SK-N-SH (cell line): ENCODE data around the gene SIK2. TPM values are rescaled to one million over a fixed set of nuclear protein-coding genes. Genes with fewer than 3 reads are reported as not detected.
A peak's percentile ranks its signal among the peaks of the same experiment; 100 is the strongest.

Experiments
- CTCF ChIA-PET: fragments of 300-600, 350-600 bp; formaldehyde crosslinking; extraction: SDS; loops from one replicate; lab custom pipeline; 2021; lab: Yijun Ruan, JAX
- POLR2A ChIA-PET: fragments of 350-600 bp; sonication (Branson Sonifier 250); formaldehyde crosslinking; extraction: SDS; loops from one replicate; lab custom pipeline; 2020; ENCODE audit warnings: antibody characterized with exemption, inconsistent platforms; lab: Yijun Ruan, JAX
- DNase-seq: peaks from one replicate; pipeline ENCODE4 v3.0.0; 2012
- H2AFZ ChIP-seq: fragments of 200-600 bp; sonication (generic); 2 replicates; pipeline ENCODE4 v1.8.1; 2016; ENCODE audit warnings: antibody characterized with exemption, mild to moderate bottlenecking, low read depth
- H3F3A ChIP-seq: fragments of 200-600 bp; sonication (generic); replicated peaks from 2 replicates; pipeline ENCODE3; 2016; ENCODE audit warnings: antibody characterized with exemption, mild to moderate bottlenecking; ENCODE audit not compliant: insufficient read depth
- H3K27ac ChIP-seq, 2 experiments: fragments of 200-500 bp in 1 of 2; fragments of 200-600 bp in 1 of 2; sonication (Bioruptor generic) in 1 of 2; sonication (generic), shearing (Covaris generic) in 1 of 2; 2 replicates each; pipeline versions ENCODE4 v1.5.1 to v1.6.1; 2014 to 2016; ENCODE audit warnings: low read depth in 2 of 2, inconsistent platforms in 1 of 2, low read length in 1 of 2, mild to moderate bottlenecking in 1 of 2, mixed read lengths in 1 of 2
- H3K27me3 ChIP-seq: fragments of 200-600 bp; sonication (generic), shearing (Covaris generic); 2 replicates; pipeline ENCODE4 v1.6.1; 2016; ENCODE audit warnings: mixed run types; ENCODE audit not compliant: insufficient read depth
- H3K36me3 ChIP-seq, 2 experiments: fragments of 200-500 bp in 1 of 2; fragments of 200-600 bp in 1 of 2; sonication (Bioruptor generic) in 1 of 2; sonication (generic) in 1 of 2; replicated peaks in 1 of 2; 2 replicates each; pipeline versions ENCODE3 to v1.5.1; 2014 to 2016; ENCODE audit warnings: low read length in 1 of 2, mild to moderate bottlenecking in 1 of 2; ENCODE audit not compliant: insufficient read depth in 2 of 2, control insufficient read depth in 1 of 2
- H3K4me1 ChIP-seq, 2 experiments: fragments of 200-500 bp in 1 of 2; fragments of 200-600 bp in 1 of 2; sonication (Bioruptor generic) in 1 of 2; sonication (generic), shearing (Covaris generic) in 1 of 2; 2 replicates each; pipeline versions ENCODE4 v1.5.1 to v1.6.1; 2014 to 2016; ENCODE audit warnings: low read depth in 1 of 2, low read length in 1 of 2, mixed run types in 1 of 2; ENCODE audit not compliant: insufficient read depth in 2 of 2, control insufficient read depth in 1 of 2
- H3K4me2 ChIP-seq: fragments of 200-600 bp; sonication (generic), shearing (Covaris generic); 2 replicates; pipeline ENCODE4 v1.6.1; 2017; ENCODE audit warnings: mixed run types
- H3K4me3 ChIP-seq, 2 experiments: fragments of 200-500 bp in 1 of 2; fragments of 200-600 bp in 1 of 2; sonication (Bioruptor generic) in 1 of 2; sonication (generic), shearing (Covaris generic) in 1 of 2; 2 replicates each; pipeline versions ENCODE4 v1.5.1 to v1.8.1; 2014 to 2016; ENCODE audit warnings: low read depth in 2 of 2, inconsistent platforms in 1 of 2, low read length in 1 of 2, mild to moderate bottlenecking in 1 of 2, mixed read lengths in 1 of 2, moderate library complexity in 1 of 2
- H3K79me2 ChIP-seq: fragments of 200-600 bp; sonication (generic); 2 replicates; pipeline ENCODE4 v1.8.1; 2017; ENCODE audit warnings: mild to moderate bottlenecking; ENCODE audit not compliant: insufficient read depth
- H3K9ac ChIP-seq: fragments of 200-600 bp; sonication (generic); 2 replicates; pipeline ENCODE4 v1.6.1; 2017; ENCODE audit warnings: mixed run types
- H3K9me2 ChIP-seq: fragments of 200-600 bp; sonication (generic); 2 replicates; pipeline ENCODE4 v1.6.1; 2017; ENCODE audit warnings: mixed run types
- H3K9me3 ChIP-seq: fragments of 200-600 bp; sonication (generic); 2 replicates; pipeline ENCODE4 v1.6.1; 2017; ENCODE audit warnings: mixed run types, mild to moderate bottlenecking, moderate library complexity
- H4K20me1 ChIP-seq: fragments of 200-600 bp; sonication (generic); 2 replicates; pipeline ENCODE4 v1.6.1; 2017; ENCODE audit warnings: mild to moderate bottlenecking, mixed run types; ENCODE audit not compliant: insufficient read depth
- EZH2phosphoT487 ChIP-seq: fragments of 200-600 bp; sonication (generic); IDR thresholded peaks from 2 replicates; pipeline ENCODE4 v1.6.1; 2017; ENCODE audit warnings: low read depth, mixed run types, mild to moderate bottlenecking, antibody characterized with exemption, moderate library complexity, borderline replicate concordance
- FOXM1 ChIP-seq: IDR thresholded peaks from 2 replicates; pipeline ENCODE4 v1.4.0; 2012; ENCODE audit warnings: low read depth, mild to moderate bottlenecking
- IRF3 ChIP-seq: fragments of 150-350 bp; IDR thresholded peaks from 2 replicates; pipeline ENCODE4 v1.6.1; 2016; ENCODE audit warnings: mild to moderate bottlenecking, low read depth, low read length
- JUND ChIP-seq: IDR thresholded peaks from 2 replicates; pipeline ENCODE4 v1.4.0; 2012
- MEF2A ChIP-seq: IDR thresholded peaks from 2 replicates; pipeline ENCODE4 v1.4.0; 2012; ENCODE audit warnings: low read depth, borderline replicate concordance
- MXI1 ChIP-seq: IDR thresholded peaks from 2 replicates; pipeline ENCODE4 v1.6.1; 2012; ENCODE audit warnings: mild to moderate bottlenecking, low read depth, low read length, improper control_type of control experiment
- NFIC ChIP-seq: IDR thresholded peaks from 2 replicates; pipeline ENCODE4 v1.4.0; 2012; ENCODE audit warnings: borderline replicate concordance
- POLR2AphosphoS5 ChIP-seq: IDR thresholded peaks from 2 replicates; pipeline ENCODE4 v1.6.1; 2012; ENCODE audit warnings: low read depth, low read length
- REST ChIP-seq: IDR thresholded peaks from 2 replicates; pipeline ENCODE4 v1.6.1; 2012; ENCODE audit warnings: mild to moderate bottlenecking, low read depth, low read length, moderate library complexity
- RXRA ChIP-seq: IDR thresholded peaks from 2 replicates; pipeline ENCODE4 v1.4.0; 2012; ENCODE audit warnings: low read depth, mild to moderate bottlenecking, borderline replicate concordance
- TAF1 ChIP-seq: IDR thresholded peaks from 2 replicates; pipeline ENCODE4 v1.6.1; 2012; ENCODE audit warnings: low read depth, mild to moderate bottlenecking, low read length, moderate library complexity, borderline replicate concordance
- TCF12 ChIP-seq: IDR thresholded peaks from 2 replicates; pipeline ENCODE4 v1.4.0; 2012
- YY1 ChIP-seq: IDR thresholded peaks from 2 replicates; pipeline ENCODE4 v1.4.0; 2012; ENCODE audit warnings: low read depth, mild to moderate bottlenecking
- WGBS: methylation state at CpG from one replicate; pipeline ENCODE4 v1.1.6; 2017; ENCODE audit warnings: low lambda C conversion rate; 5-methylcytosine and 5-hydroxymethylcytosine counted together
- polyA plus RNA-seq, 3 experiments: library from polyadenylated mRNA; depleted of rRNA; stranded (reverse); fragments of >200 nt; gene quantifications; 2 replicates each; pipeline ENCODE4 v1.2.3, GENCODE V29; 2012
- TF ChIP-seq, protein P1 (sequence below): IDR thresholded peaks from 2 replicates; pipeline ENCODE4; 2012

The SIK2 gene
- polyA plus RNA-seq, 1 of the 3 experiments (the other 2 are of a cell fraction) = 8.9 TPM

GRCh38 chr11:111557425-111558111 is 44.7 kb upstream of the SIK2 start (continued):
- TF ChIP-seq YY1 (peak; percentile 29; the same call in 1 of the 2 replicates), TAF1 (no peak), POLR2AphosphoS5 (peak; percentile 98), EZH2phosphoT487 (no peak), NFIC (peak; percentile 89), MEF2A (peak; percentile 86), REST (peak; percentile 72)

DNA sequence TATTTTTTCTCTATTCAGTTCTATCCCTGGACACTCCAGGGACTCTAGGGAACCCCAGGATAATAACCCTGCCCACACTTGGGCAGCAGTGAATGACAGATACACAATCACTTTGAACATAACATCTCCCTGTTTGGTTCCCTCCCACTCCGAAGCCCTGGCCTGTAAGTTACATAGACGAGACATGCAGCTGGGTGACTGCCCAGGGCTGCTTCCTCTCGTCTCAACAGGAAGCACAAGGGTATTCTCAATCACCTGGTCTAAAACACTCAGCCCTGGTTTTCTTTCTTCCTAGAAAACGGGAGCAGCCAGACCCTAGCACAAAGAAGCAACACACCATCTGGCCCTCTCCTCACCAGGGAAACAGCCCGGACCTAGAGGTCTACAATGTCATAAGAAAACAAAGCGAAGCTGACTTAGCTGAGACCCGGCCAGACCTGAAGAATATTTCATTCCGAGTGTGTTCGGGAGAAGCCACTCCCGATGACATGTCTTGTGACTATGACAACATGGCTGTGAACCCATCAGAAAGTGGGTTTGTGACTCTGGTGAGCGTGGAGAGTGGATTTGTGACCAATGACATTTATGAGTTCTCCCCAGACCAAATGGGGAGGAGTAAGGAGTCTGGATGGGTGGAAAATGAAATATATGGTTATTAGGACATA is 42.3 kb upstream of the SIK2 start:
- WGBS = 78% methylated on average over 9 of the region's 11 CpGs
- 0 out of 2 replicates have a peak, but pooled peaks have one; percentile 14 for TF ChIP-seq TCF12
- TF ChIP-seq JUND = no peak
- TF ChIP-seq MXI1 = no peak
- TF ChIP-seq YY1 = no peak
- no peak for TF ChIP-seq IRF3
- TF ChIP-seq, protein P1, sequence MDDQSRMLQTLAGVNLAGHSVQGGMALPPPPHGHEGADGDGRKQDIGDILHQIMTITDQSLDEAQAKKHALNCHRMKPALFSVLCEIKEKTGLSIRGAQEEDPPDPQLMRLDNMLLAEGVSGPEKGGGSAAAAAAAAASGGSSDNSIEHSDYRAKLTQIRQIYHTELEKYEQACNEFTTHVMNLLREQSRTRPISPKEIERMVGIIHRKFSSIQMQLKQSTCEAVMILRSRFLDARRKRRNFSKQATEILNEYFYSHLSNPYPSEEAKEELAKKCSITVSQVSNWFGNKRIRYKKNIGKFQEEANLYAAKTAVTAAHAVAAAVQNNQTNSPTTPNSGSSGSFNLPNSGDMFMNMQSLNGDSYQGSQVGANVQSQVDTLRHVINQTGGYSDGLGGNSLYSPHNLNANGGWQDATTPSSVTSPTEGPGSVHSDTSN = no peak; the same call in 1 of the 2 replicates
- TF ChIP-seq RXRA = no peak
- TF ChIP-seq FOXM1 = no peak
- no peak overlapping the region for H2AFZ ChIP-seq
- peaks cover 89% of the 10 kb centered on the region for H3F3A ChIP-seq
- H3K4me3 ChIP-seq = no peak overlapping the region
- no peaks in the 10 kb centered on the region for H3K9me2 ChIP-seq
- H3K79me2 ChIP-seq = peaks cover 14% of the 10 kb centered on the region; the same call in 1 of the 2 replicates
- peak overlapping the region; percentile 34; the same call in 1 of the 2 replicates for H3K9ac ChIP-seq
- H3K4me1 ChIP-seq = peaks cover 16 to 53% of the 10 kb centered on the region in 2 experiments
- CTCF ChIA-PET = interaction anchor here (1.4 to 1.6 kb wide), 4 partner anchors 19 to 282 kb away, joined by 4 to 7 read pairs (median 5); partner anchors contain the start of gene LAYN
- POLR2A ChIA-PET = no interaction called here
- no peak overlapping the region; the same call in 1 of the 2 replicates for H3K4me2 ChIP-seq
- H3K27me3 ChIP-seq = no peaks in the 10 kb centered on the region
- H3K9me3 ChIP-seq = no peaks in the 10 kb centered on the region
- H3K27ac ChIP-seq = peak overlapping the region; percentile 76 to 97
- H4K20me1 ChIP-seq = no peaks in the 10 kb centered on the region
- DNase-seq = no peak
- H3K36me3 ChIP-seq = peaks cover 40 to 69% of the 10 kb centered on the region in 2 experiments
